Heart left ventricle (tissue), 16 donors: ENCODE results near the gene FBXO42. TPM values are rescaled to one million over a fixed set of nuclear protein-coding genes. Genes with fewer than 3 reads are reported as not detected.
A peak's percentile ranks its signal among the peaks of the same experiment; 100 is the strongest.

ENCODE experiments used
- ATAC-seq, 4 donors: fragments of 200-7000 bp; cut with Tn5 transposase; one replicate each; pipeline ENCODE4 v1.9.1; 2020 to 2022; ENCODE audit warnings: moderate library complexity in 4 of 4, mild to moderate bottlenecking in 3 of 4, moderate number of reproducible peaks in 1 of 4
- DNase-seq, 5 donors: peaks; one replicate each; pipeline ENCODE4 v3.0.0-alpha.2; 2020
- H3K27ac ChIP-seq, 12 donors: fragments of 200-600 bp; sonication (generic) in 4 of 12; one replicate each; pipeline versions ENCODE4 v1.5.0 to v1.8.0; 2016 to 2022; ENCODE audit warnings: mild to moderate bottlenecking in 2 of 12
- H3K27me3 ChIP-seq, 9 donors: fragments of 200-600 bp; sonication (generic) in 2 of 9; one replicate each; pipeline versions ENCODE4 v1.5.1 to v1.8.0; 2016 to 2022; ENCODE audit warnings: mild to moderate bottlenecking in 3 of 9
- H3K36me3 ChIP-seq, 9 donors: fragments of 200-600 bp; sonication (generic) in 2 of 9; one replicate each; pipeline versions ENCODE4 v1.5.0 to v1.8.0; 2018 to 2022; ENCODE audit warnings: mild to moderate bottlenecking in 2 of 9
- H3K4me1 ChIP-seq, 12 donors: fragments of 200-600 bp; sonication (generic) in 4 of 12; one replicate each; pipeline versions ENCODE4 v1.5.0 to v1.8.0; 2016 to 2022; ENCODE audit warnings: mild to moderate bottlenecking in 3 of 12
- H3K4me3 ChIP-seq, 12 donors: fragments of 200-600 bp; sonication (generic) in 4 of 12; one replicate each; pipeline versions ENCODE4 v1.5.0 to v1.8.0; 2017 to 2022; ENCODE audit warnings: mild to moderate bottlenecking in 9 of 12, moderate library complexity in 4 of 12
- H3K9me3 ChIP-seq, 12 donors: fragments of 200-600 bp; sonication (generic) in 4 of 12; one replicate each; pipeline versions ENCODE4 v1.5.0 to v1.8.0; 2016 to 2022; ENCODE audit warnings: mild to moderate bottlenecking in 1 of 12
- POLR2A ChIP-seq, 2 donors: fragments of 450-650 bp; IDR thresholded peaks; one replicate each; pipeline ENCODE4 v1.6.1; 2017; ENCODE audit warnings: antibody characterized with exemption in 2 of 2, mild to moderate bottlenecking in 2 of 2, moderate library complexity in 2 of 2
- WGBS, 4 donors: extraction: QIAGEN DNeasy Blood & Tissue Kit in 2 of 4; methylation state at CpG; one replicate each; pipeline versions ENCODE4 v1.1.5 to v1.1.7; 2013 to 2018; 5-methylcytosine and 5-hydroxymethylcytosine counted together
- intact Hi-C, 10 donors: fragments of 100-400 bp; cut with DNase I; formaldehyde crosslinking; loops; one replicate each; pipeline versions ENCODE4 v1.11.1 to v1.14.2; 2022
- polyA plus RNA-seq, 2 donors: library from polyadenylated mRNA; stranded (reverse); fragments of 200-250 nt; gene quantifications; one replicate each; pipeline ENCODE4 v1.2.3, GENCODE V29; 2013
- total RNA-seq, 9 donors: library from RNA; depleted of rRNA in 2 of 9; stranded (reverse); fragments of >200 nt in 2 of 9; fragmentation: NEBNext Ultra II Directional in 3 of 9; extraction: Animal tissue kit (Norgen Biotek cat#: 25700) in 3 of 9; gene quantifications; one replicate each; pipeline versions ENCODE4 v1.1.0 to v1.2.4, GENCODE V29; 2016 to 2023
- TF ChIP-seq, protein P1 (sequence below), 12 donors: fragments of 200-600 bp; sonication (generic) in 4 of 12; IDR thresholded peaks; one replicate each; pipeline versions ENCODE4 v1.5.0 to v1.8.0; 2018 to 2022; ENCODE audit warnings: antibody characterized with exemption in 12 of 12, mild to moderate bottlenecking in 5 of 12
- donor health status: ischemic (EF 13 %, LVEDD 7.1; RV severe dilation, severe dysfunction).
- donor health status: healthy with polysubstance abuse.
- donor health status: DM: no; HTN: yes; CAD: no.
- donor health status: DM: no; HTN: no; CAD: no.
- donor health status: ischemic (EF 25% LVEDD 6.9; RV normal size, moderate dysfunction).
- donor health status: ischemic (EF 25% LVEDD 5.7; RV mildly dilated, moderate dysfunction).
- donor health status: healthy.
- donor health status: DM: yes; HTN: yes; CAD: no.
- donor health status: ischemic (EF 35%, LVEDD 5.7; RV mildly dilated, moderate dysfunction).
- donor health status: nonischemic (EF 11% LVEDD 7.7; RV severe dilation, severe dysfunction).
- donor health status: DM: yes; HTN: yes; CAD: no.
- donor health status: PGD.
- donor health status: ischemic (EF 29% LVEDD 5.4; RV normal size, mild dysfunction).
- donor health status: nonischemic (EF 23%, LVEDD 6.1; RV moderate dilation, normal function).

Gene FBXO42
- total and polyA plus RNA-seq, 11 donors: 11.0 to 44.4 (median 20.1) TPM

GRCh38 chr1:16378443-16378842 lies 26.2 kb upstream of the FBXO42 start:
- Histone ChIP-seq H3K27ac (no peak overlapping the region), H3K4me1 (peaks cover 0 to 69% (median 51%) of the 10 kb centered on the region in 12 donors), H3K36me3 (peaks cover 0 to 8% (median 0%) of the 10 kb centered on the region in 9 donors), H3K4me3 (no peak overlapping the region), H3K27me3 (no peaks in the 10 kb centered on the region), H3K9me3 (no peaks in the 10 kb centered on the region)
- intact Hi-C loops: loop anchor here in 3 of 10 donors (5.0 to 10.0 kb wide), 4 partner anchors 49 to 116 kb away; partner anchors contain the start of genes NECAP2 (in 1 of the 3) and SPATA21 (in 1 of the 3)
- 64 to 73% (median 67%) methylated on average over 6 to 7 of the region's 7 CpGs for WGBS, 4 donors
- no peak for ATAC-seq
- no peak for TF ChIP-seq POLR2A (IDR thresholded peaks at IDR 0.05)
- TF ChIP-seq, protein P1, sequence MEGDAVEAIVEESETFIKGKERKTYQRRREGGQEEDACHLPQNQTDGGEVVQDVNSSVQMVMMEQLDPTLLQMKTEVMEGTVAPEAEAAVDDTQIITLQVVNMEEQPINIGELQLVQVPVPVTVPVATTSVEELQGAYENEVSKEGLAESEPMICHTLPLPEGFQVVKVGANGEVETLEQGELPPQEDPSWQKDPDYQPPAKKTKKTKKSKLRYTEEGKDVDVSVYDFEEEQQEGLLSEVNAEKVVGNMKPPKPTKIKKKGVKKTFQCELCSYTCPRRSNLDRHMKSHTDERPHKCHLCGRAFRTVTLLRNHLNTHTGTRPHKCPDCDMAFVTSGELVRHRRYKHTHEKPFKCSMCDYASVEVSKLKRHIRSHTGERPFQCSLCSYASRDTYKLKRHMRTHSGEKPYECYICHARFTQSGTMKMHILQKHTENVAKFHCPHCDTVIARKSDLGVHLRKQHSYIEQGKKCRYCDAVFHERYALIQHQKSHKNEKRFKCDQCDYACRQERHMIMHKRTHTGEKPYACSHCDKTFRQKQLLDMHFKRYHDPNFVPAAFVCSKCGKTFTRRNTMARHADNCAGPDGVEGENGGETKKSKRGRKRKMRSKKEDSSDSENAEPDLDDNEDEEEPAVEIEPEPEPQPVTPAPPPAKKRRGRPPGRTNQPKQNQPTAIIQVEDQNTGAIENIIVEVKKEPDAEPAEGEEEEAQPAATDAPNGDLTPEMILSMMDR (IDR thresholded peaks at IDR 0.05): no peak
- DNase-seq: no peak

DNA sequence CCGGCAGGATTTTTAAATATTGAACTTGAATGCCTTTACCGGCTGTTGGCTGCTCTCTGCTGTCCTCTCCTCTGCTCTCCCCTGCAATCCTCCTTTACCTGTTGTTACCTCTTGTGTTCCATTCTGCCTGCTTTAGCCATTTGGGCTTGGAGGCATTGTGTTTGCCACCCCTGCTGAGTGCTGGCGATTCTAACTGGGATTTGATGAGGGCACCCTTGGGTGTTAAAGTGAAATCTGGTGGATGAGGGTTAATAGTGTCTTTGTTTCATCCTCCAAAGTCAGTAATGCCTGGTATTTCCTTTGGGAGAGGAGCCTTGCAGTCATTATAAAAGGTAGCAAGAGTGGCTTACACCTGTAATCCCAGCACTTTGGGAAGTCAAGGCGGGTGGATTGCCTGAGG lies 24.7 kb upstream of the FBXO42 start:
- Histone ChIP-seq H3K36me3 (peaks cover 0 to 8% (median 0%) of the 10 kb centered on the region in 9 donors), H3K4me1 (peaks cover 9 to 80% (median 61%) of the 10 kb centered on the region in 12 donors), H3K27ac (peak overlapping the region in 3 of 12 donors; percentile 27 to 75 (median 66)), H3K4me3 (no peak overlapping the region), H3K27me3 (no peaks in the 10 kb centered on the region), H3K9me3 (no peaks in the 10 kb centered on the region)
- intact Hi-C loops: loop anchor here in 3 of 10 donors (5.0 to 10.0 kb wide), 4 partner anchors 50 to 118 kb away; partner anchors contain the start of genes NECAP2 (in 1 of the 3) and SPATA21 (in 1 of the 3)
- ATAC-seq (no peak), DNase-seq (no peak)
- WGBS, 4 donors: 69 to 80% (median 73%) methylated on average over 4 of the region's 4 CpGs
- TF ChIP-seq, protein P1 (IDR thresholded peaks at IDR 0.05): no peak
- no peak for TF ChIP-seq POLR2A (IDR thresholded peaks at IDR 0.05)

GRCh38 chr1:16375521-16376340 lies 23.5 kb upstream of the FBXO42 start:
- intact Hi-C loops: loop anchor here in 3 of 10 donors (5.0 to 10.0 kb wide), 4 partner anchors 52 to 119 kb away; partner anchors contain the start of genes NECAP2 (in 1 of the 3) and SPATA21 (in 1 of the 3)
- Histone ChIP-seq H3K9me3 (no peaks in the 10 kb centered on the region), H3K27ac (peak overlapping the region; percentile 25 to 81 (median 72)), H3K4me3 (peak overlapping the region in 2 of 12 donors; percentile 4 to 8), H3K36me3 (peaks cover 0 to 8% (median 0%) of the 10 kb centered on the region in 9 donors), H3K27me3 (no peaks in the 10 kb centered on the region), H3K4me1 (peaks cover 9 to 89% (median 66%) of the 10 kb centered on the region in 12 donors)
- ATAC-seq (peak in 3 of 4 donors; percentile 52 to 63 (median 58)), DNase-seq (peak in 1 of 5 donors; percentile 47)
- 31 to 36% (median 33%) methylated on average over 15 of the region's 15 CpGs for WGBS, 4 donors
- TF ChIP-seq, protein P1 (IDR thresholded peaks at IDR 0.05): no peak
- no peak for TF ChIP-seq POLR2A (IDR thresholded peaks at IDR 0.05)

- Histone ChIP-seq H3K27me3 (no peaks in the 10 kb centered on the region), H3K4me1 (peaks cover 11 to 95% (median 69%) of the 10 kb centered on the region in 12 donors), H3K4me3 (no peak overlapping the region), H3K9me3 (no peaks in the 10 kb centered on the region), H3K27ac (peak overlapping the region in 2 of 12 donors; percentile 64 to 68), H3K36me3 (peaks cover 0 to 8% (median 0%) of the 10 kb centered on the region in 9 donors)
- WGBS, 4 donors: 63 to 80% (median 73%) methylated on average over 3 of the region's 3 CpGs
- no peak for TF ChIP-seq POLR2A (IDR thresholded peaks at IDR 0.05)
- TF ChIP-seq, protein P1 (IDR thresholded peaks at IDR 0.05): no peak
- intact Hi-C loops: loop anchor here in 2 of 10 donors (5.0 to 10.0 kb wide), 2 partner anchors 121 to 123 kb away; no protein-coding TSS in a partner anchor
- ATAC-seq (no peak), DNase-seq (no peak)
These were observed 22.0 kb upstream of the FBXO42 start for GRCh38 chr1:16374266-16374665.
